Fibroblast of the conjunctiva (primary cell): ENCODE results near the gene PELI2.

Experiments used
- DNase-seq: peaks from one replicate; pipeline ENCODE4 v3.0.0-alpha.2; 2010; ENCODE audit warnings: low read depth

The PELI2 gene

DNA sequence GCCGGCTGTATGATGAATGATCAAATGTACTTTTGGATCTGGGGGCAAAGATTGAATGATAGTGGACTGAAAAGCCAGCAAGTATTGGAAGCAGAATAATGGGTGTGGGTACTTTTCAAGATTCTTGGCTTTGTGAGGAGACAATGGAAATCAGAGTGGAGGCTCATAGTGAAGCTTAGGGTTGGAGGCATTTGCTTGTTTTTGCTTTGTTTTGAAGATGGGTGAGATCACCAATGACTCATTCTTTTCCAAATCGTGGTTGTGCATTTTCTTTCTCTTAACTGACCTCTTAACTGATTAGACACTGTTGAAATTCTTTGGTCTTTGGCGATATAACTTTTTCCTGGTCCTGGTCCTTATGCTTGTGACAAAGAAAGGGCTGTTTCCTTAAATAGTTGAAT lies 54.4 kb downstream of the PELI2 start:
- DNase-seq: peak; percentile 40

DNA sequence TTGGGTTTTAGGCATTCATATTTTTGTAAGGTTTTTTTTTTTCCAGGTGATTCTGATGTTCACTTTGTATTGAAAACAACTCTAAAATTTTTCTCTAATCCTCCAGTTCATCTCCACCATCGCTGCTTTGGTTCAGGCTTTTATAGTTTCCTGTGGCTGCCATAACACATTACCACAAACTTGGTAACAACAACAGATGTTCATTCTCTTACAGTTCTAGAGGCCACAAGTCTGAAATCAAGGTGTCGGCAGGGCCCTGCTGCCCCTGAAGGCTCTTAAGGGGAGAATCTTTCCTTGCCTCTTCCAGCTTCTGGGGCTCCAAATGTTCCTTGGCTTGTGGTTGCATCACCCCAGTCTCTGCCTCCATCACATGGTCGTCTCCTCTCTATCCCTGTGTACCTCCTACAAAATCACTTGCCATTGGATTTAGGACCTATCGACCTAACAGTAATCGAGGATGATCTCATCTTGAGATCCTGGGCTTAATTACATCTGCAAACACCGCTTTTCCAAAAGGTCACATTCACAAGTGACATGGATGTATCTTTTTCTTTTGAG lies 55.2 kb downstream of the PELI2 start:
- no peak for DNase-seq

DNA sequence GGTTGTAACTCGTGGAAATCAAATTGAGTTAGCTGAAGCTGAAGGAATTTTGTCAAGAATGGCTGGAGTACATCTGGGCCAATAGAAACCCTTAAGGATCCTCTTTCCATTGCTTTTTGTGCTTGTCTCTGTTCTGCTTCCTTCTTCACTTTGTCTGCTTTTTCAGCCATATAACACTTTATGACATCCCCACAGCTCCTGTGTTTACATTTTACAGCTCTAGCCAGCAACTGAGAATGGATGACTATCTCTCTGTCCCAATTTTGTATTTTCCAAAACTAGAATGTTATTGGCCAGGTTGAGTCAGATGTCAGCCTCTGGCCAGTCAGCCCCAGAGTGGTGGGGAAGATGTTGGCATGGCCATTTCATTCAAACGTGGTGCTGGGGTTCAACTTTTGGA lies 57.6 kb downstream of the PELI2 start:
- no peak for DNase-seq

DNA sequence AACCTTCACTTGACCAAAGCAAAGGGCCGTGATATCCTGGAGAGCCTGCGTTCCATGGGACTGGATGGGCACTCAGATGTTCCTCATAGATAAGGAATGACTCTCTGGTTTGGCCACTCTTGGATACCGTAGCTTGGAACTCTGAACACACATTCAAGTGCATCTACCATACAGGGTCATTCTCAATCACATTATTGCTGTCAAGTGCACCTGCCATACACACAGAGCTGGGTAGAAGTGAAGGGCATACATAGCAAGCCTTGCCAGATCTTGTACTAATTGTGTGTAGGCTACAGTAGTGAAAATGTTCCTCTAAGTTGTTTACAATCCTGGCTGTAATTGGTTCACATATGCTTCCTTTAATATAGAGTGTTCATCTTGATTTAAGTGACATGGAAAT lies 58.3 kb downstream of the PELI2 start:
- no peak for DNase-seq

DNA sequence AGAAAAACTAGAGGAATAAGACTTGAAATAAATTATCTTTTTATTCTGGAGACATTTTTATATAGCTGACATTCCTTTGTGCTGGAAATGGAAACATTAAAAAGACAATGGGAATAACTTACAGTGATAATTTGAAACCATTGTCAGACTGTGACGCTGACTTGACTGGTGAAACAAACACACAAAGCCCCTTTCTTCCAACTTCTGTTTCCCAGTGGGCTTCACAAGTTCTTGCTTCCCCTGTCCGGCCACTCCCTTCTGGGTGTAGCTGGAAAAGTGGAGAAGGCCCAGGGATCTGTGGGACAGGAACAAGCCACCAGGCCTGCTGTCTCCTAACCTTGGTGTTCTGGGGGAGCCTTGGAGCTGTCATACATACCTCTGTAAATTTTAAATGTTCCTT lies 58.8 kb downstream of the PELI2 start:
- no peak for DNase-seq

DNA sequence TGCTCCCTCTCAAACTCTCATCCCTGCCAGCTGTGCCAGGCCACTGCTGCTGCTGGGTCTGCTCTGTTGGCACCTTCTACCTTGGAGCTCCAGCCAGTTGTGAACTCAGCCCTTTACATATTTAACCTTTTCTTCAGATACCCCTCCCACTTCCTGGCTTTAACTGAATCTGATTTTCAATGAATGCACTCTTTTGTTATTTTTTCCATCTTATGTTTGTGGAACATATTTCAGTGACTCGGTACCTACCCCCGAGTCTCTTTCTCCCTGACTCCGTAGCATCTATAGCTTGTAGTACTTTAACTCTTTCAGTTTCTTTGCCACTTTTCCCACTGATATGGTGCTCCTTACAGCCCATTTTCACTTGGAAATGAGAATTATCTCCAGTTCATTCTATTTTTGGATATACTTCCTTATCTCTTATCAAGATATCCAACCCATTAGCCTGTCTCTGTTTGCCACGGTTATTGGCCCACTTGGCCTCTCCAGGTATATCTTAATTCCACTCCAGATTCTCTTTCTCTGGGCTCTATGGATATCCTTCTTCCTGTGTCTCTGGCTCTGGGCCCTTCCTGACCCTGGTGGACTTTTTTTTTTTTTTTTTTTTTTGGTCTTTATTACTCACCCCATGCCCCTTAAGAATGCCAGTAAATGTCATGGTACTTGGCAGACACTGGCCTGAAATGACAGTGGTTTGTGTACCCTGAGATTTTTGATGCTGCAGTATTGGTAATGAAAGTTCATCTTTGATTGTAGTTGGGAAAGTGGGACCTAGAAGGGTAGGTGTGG lies 62.7 kb downstream of the PELI2 start:
- DNase-seq: no peak

DNA sequence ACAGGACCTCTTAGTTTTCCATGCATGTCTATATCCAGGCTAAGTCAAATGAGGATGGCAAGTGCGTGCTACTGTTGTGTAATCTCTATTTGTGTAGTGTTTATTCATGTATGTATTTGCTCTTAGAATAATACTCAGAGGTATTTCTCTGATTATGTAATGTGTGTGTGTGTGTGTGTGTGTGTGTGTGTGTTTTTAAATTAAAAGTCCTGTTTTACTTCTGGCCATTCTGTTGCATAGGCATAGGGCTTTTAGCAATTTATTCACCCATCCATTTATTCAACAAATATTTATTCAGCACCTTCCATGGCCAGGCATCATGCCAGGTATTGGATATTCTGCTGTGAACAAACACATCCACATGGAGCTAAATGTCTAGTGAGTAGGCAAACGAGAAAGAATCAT lies 63.5 kb downstream of the PELI2 start:
- DNase-seq: no peak

DNA sequence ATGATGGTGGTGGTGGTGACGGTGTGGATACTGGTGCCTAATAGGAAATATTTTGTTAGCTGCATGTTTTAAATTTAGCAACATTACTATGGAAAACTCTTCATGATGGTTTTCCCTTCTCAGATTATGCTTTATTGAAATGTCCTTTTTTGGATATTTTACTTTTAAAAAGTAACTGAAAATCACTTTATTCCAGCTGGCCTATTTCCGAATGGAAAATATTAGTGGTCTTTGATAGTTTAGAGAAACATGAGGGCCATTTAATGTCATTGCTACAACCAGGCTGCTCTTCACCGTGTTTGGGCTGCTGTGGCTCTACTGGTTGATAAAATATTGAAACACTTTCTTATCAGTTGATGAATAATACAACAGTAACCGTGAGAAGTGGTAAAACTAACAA lies 64.2 kb downstream of the PELI2 start:
- DNase-seq: no peak

DNA sequence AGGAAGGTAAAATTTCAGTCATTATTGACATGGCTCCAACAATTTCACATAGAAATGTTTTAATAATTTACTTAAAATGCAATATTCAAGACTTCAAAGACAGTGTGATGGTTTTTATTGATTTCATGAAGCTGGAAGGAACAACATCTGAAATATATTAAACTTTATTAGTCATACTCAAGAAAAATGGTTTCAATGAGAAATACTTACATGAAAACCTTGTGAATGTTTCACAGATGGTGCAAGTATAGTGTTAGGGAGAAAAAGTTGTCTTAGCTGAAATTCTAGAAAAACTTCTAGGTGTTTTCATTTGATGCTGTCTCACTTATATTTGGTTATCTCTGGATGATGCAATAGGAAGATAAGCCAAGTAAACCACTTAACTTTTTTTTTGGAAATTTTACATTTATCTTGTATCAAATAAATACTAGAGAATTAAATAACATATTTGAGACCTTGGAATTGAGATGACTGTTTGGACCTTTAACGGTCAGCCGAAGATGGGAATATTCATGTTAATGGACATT lies 65.5 kb downstream of the PELI2 start:
- no peak for DNase-seq

DNA sequence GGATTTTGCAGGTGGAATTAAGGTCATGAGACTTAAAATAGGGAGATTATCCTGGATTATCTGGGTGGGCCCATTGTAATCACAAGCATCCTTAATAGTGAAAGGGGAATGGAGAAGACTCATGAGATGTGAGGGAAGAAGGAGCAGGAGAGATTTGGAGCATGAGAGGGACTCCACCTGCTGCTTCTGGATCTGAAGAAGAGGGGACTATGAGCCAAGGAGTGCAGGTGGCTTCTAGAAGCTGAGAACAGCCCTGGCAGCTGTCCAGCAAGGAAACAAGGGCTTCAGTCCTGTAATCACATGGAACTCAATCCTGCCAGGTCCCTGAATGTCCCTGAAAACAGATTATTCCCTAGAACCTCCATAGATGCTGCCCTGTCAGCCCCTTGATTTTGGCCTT lies 67.8 kb downstream of the PELI2 start:
- no peak for DNase-seq

DNA sequence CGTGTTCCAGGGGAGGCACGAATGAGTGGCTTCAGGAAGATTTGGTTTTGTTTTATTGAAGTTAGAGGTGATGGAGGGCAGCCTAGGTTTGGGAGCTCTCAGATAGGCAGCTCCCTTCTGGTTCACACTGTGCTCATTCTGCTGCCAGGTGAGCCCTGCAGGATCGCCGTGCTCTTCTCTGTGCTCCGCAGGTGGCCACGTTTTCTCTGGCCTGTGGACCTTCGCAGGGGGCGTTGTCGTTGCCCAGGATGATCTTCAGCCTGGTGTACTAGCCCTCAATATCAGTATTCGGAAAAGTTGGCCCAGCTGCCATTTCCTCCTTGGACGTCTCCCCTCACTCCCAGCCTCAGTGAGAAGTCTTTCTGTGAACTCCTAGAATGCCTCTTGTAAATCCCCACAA lies 69.5 kb downstream of the PELI2 start:
- DNase-seq: no peak

DNA sequence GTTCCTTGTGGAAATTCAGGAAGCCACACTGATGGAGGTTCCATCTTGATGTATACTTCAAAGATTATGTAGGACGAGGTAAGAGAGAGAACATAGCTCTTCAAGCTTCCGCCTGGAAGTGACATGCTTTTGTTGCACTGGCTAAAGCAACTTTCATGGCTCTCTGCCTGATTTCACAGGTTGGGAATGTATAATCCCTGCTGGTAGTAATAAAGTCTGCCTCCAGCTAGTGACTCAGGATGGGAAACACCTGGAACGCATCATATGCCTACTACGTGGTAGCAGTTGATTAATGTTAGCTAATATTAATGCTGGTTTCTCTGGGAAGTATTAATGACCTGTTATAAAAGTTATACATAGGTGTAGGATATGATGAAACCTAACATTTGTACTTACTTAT lies 71.1 kb downstream of the PELI2 start:
- no peak for DNase-seq

DNA sequence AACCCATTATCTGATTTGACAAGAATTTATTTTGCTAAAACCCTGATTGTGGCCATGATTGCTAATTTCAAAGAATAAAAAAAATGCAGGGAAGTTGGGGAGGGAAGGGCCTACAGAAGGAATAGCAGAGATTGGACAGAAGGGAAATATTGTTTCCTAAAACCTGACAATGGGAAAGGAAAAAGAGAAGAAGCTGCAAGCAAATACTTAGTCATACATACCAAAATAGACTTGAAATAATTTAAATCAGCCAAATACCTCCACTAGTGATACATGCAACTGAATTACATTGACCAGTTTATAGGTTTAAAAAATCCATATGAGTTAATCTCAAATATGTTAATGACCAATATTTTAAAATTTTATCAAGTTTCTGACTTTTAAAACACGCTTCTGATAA lies 75.1 kb downstream of the PELI2 start:
- DNase-seq: no peak

DNA sequence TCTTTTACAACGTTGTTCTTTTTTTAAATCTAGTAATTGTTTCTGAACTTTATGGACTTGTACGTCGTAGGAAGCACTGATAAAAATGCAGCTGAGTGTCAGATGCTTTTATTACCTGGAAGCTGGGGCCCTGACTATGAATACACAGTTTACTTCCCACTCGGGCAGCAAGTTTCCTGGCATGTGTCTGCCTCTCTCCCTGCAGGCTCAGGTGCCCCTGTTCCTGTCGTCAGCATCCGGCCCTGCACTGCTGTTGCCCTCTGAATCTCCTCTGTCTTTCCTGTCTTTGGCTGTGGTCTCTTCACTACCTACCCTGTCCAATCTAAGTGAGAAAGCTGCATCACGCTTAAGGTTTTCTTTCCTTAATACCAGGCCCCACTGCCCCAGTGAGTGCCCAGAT lies 75.8 kb downstream of the PELI2 start:
- no peak for DNase-seq

DNA sequence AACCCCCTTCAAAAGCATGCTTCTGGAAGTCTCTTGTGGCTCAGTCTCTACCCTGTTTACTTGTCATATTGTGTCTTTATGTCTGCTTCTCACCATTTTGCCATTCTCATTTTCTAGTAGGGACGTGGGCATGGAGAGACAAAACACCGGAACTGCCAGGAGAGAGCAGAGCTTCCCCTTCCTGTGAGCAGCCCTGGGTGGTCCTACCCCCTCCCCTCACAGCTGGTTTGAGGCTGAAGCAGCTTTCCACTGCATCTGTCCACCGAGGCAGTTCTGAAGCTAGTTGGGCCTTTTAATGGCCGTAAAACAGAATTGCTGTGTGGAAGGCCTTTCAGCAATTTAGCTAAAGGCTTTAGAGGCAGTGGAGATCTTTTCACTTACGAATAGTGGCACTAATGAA lies 77.0 kb downstream of the PELI2 start:
- DNase-seq: no peak

DNA sequence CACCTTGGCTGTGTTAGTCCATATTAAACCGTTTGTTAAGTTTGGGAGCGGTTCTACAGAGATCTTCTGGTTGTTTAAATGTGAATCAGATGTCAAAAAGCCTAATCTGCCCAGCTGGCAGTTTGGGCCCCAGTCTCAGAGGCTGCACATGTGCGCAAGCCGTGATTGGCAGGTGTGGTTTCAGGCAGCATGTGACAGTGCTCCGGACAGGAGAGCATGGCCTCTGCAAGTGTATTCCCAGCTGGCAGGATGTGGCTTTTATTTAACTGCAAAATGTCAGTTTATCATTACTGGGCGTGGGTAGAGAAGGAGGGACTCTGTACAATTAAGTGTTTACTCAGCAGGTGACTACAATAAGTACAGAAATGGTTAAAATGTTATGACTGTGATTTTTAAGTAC lies 77.5 kb downstream of the PELI2 start:
- DNase-seq: no peak

DNA sequence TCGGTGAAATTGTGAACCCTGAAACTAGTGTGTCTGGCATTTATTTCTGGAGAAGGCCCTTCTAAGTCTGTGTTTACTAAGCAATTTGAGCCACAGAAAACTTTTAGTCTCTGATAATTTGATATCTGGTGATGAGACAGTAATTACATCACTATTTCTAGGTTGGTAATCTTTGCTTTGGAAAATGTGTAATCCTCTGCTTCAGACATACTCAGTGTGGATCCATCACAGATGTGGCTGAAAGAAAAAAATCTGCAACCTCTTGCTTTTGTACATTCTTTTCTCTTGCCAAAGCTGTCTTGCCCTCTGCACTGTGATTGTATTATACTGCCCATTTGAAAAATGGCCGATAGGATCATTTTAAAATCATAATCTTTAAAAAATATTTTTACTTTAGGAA lies 78.1 kb downstream of the PELI2 start:
- DNase-seq: peak; percentile 59

DNA sequence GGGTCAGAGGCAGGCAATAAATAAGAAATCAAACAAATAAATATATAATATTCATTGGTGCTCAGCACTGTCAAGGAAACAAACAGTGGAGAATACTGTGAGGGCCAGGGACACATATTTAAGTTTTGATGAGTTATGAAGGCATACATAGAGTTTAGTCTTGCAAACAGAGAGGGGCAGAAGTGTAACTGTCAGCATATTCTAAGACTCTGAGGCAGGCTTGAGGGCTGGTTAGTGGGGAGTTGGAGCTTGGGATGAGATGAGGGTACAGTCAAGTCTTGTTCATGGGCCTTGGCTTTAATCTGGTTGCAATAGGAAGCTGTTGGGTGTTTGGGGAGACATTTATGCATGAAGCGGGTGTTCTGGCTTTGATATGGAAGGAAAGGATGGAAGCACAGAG lies 78.9 kb downstream of the PELI2 start:
- no peak for DNase-seq

DNA sequence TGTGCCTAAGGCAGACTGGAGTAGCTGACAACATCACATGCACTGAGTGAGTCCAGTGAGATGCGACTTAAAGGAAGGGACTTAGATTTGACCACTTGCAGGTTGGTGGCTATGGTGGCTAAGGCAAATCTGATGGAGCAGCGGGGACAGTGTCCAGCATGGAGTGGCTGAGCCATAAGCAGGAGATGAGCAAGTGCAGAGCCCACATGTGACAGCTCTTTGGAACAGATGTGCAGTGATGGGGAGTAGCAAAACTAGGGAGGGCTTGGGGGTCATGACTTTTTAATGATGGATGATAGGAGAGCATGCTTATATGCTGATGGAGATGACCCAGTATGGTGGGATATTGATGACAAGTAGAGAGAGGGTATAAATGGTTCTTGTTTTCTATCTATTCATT lies 80.2 kb downstream of the PELI2 start:
- no peak for DNase-seq

DNA sequence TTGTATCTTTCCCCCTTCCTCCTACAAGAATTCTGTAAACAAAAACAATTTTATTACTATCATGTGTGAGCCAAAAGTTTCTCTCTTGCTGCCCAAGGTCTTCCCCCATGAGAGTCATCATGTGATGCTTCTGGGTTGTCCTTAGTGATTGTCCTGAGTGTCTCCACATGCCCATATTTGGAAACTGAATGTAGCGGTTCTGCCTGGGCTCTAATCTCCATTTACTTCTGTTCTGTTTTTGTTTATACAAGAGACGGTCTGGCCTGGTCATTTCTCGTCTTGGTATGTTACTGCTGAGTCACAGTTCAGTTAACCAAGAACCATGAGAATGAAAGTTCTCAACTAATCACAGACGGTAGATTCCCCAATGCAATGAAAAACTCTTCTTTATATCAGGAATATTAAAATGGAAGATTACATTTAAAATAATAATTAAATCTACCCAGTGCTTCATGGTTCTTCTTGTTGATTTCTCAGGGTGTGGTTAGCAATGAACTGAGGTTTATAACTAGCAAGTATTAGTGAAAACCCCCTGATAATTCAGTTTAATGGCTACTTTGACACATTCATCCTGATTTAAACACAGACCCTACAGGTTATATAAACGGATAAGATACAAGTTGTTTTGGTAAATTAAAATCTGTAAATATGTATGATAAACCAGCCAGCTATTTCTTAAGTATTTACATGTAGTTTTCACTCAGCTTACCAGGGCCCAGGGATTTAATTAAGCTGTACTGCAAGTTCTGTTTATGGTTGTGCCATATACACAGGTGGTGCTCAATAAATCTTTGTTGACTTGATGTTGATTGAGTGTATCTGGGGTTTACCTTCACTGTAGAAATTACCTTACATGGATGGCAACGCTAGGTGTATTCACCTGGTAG lies 81.1 kb downstream of the PELI2 start:
- DNase-seq: peak; percentile 94

DNA sequence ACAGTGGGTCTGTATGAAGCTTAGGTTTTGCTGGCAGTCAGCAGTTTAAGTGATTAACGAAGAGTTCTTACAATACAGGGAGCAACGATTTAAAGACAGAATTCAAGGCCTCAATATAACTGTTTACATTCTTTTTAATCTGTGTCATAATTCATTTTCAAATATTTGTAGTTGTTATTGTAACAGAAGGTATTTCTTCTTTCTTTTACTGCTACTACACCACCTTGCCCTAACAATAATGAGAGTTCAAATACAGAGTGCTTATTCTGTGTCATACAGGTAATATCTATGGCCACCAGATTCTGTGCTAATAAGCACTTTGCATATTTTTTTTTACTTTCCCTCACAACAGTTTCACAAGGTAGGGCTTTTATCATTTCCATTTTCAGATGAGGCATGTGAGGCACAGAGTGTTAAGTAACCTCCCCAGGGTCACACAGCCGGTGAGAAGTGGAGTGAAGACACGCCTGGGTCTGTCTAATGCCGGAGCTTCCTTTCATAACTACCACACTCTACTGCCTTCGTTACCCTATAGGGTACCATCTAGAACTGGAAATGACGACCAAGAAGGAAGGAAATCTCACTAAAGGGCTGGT lies 81.9 kb downstream of the PELI2 start:
- no peak for DNase-seq

DNA sequence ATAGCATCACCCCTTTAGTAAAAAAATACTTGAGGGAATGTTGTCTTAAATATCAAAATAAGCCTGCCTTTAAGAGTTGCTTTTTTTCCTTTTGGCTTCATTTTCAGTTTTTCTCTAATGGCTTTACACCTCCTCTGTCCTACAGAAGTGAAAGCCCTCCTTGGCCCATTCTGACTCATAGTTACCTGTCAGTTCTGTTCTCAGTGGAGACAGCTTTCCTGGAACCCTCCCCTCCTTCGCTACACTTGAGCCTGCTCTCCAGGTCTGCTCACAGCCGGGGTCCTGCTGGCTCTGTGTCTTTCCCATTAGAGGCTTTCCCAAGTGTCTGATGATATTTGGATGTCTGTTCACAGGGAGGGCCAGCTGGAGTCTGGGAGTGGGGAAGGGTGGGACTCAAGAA lies 84.0 kb downstream of the PELI2 start:
- no peak for DNase-seq

DNA sequence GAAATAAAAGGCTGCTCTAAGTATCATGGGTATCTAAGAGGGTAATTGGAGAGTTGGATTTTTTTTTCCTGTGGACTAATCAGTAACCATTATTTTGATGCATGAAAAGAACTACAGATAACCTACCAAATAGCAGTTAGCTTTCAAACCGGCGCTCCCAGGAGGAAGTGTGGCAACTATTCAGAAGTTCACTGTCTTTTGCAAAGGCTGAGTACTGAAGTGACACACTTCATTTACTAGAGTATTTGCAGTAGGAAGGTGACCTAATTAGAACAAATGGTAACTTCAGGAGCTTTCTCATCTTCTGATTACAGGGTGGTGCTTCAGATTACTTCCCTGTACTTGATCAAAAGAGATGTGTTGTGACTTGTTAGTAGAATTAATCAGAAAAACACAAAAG lies 87.7 kb downstream of the PELI2 start:
- no peak for DNase-seq
